ENCODE results near the gene AMTN.

- TF ChIP-seq MAX (IDR thresholded peaks at IDR 0.05; ENCODE audit: low read depth) (no peak), YY1 (IDR thresholded peaks at IDR 0.05; ENCODE audit: low read depth) (no peak), SIN3A (IDR thresholded peaks at IDR 0.05; ENCODE audit: borderline replicate concordance, low read depth, low read length) (no peak), POLR2AphosphoS5 (IDR thresholded peaks at IDR 0.05; ENCODE audit: low read depth, low read length) (no peak), JUND (IDR thresholded peaks at IDR 0.05) (no peak)
- TF ChIP-seq, protein P1, sequence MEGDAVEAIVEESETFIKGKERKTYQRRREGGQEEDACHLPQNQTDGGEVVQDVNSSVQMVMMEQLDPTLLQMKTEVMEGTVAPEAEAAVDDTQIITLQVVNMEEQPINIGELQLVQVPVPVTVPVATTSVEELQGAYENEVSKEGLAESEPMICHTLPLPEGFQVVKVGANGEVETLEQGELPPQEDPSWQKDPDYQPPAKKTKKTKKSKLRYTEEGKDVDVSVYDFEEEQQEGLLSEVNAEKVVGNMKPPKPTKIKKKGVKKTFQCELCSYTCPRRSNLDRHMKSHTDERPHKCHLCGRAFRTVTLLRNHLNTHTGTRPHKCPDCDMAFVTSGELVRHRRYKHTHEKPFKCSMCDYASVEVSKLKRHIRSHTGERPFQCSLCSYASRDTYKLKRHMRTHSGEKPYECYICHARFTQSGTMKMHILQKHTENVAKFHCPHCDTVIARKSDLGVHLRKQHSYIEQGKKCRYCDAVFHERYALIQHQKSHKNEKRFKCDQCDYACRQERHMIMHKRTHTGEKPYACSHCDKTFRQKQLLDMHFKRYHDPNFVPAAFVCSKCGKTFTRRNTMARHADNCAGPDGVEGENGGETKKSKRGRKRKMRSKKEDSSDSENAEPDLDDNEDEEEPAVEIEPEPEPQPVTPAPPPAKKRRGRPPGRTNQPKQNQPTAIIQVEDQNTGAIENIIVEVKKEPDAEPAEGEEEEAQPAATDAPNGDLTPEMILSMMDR (IDR thresholded peaks at IDR 0.05): no peak
Observed at GRCh38 chr4:70488748-70489147, 29.6 kb upstream of the AMTN start.
